ENCODE data around the gene CDH23.

CDH23 gene

DNA sequence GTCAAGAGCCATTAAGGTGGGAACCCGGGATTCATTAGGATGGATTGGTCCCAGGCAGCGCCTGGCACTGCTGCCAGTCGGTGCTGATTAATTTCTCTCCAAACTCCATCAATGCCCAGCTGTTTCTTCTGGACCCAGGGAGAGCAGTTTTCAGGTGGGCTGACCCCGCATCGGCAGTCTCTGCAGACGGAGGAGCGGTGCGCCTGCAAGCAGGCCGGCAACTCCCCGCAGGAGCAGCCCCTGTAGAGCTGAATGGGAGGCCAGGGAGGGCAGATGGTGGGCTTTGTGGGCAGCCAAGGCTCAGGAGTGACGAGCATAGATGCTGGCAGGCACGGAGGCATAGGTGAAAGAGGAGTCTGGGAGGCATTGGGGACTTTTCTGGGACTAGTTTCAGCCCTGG is 56.5 kb downstream of the CDH23 start:
- no peaks in the 10 kb centered on the region for H3K4me1 ChIP-seq (ENCODE audit: insufficient read depth, insufficient read length)
- no peaks in the 10 kb centered on the region for H3K27me3 ChIP-seq (ENCODE audit: insufficient read depth, insufficient read length)
- no peak for TF ChIP-seq ZNF274 (IDR thresholded peaks at IDR 0.05; ENCODE audit: low read depth, low read length)
- TF ChIP-seq SUZ12 (IDR thresholded peaks at IDR 0.05; ENCODE audit: extremely low read depth, insufficient read depth, insufficient read length): no peak
- TF ChIP-seq YY1 (IDR thresholded peaks at IDR 0.05; ENCODE audit: insufficient read depth, insufficient read length): no peak
- no peak overlapping the region for H3K9ac ChIP-seq (ENCODE audit: insufficient read length, low read depth)
- no peaks in the 10 kb centered on the region for H3K36me3 ChIP-seq (ENCODE audit: insufficient read depth, insufficient read length, low read length)
- H3K9me3 ChIP-seq (ENCODE audit: insufficient read depth, low read length): no peaks in the 10 kb centered on the region
- no peak for DNase-seq (ENCODE audit: low read depth, low spot score)
- H3K4me3 ChIP-seq (ENCODE audit: insufficient read length, low read depth): no peak overlapping the region

DNA sequence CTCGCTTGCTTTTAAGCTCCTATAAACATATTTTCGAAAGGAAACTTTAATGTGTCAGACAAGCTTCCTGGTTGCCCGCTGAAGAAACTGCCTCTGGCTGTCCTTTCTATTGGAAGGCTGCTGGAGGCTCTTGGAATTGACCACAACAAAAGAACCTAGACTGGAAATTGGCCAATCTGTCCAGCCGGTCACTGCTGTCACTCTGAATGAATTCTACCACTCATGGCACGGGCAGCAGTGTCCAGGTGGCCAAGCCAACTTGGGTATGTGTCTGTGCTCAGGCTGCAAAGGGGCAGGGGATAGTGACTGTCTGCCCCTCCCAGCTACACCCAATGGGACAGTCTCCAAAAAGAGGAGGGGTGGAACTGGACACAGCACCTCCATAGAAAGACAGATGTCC is 57.6 kb downstream of the CDH23 start:
- H3K27me3 ChIP-seq (ENCODE audit: insufficient read depth, insufficient read length): no peaks in the 10 kb centered on the region
- no peaks in the 10 kb centered on the region for H3K9me3 ChIP-seq (ENCODE audit: insufficient read depth, low read length)
- H3K9ac ChIP-seq (ENCODE audit: insufficient read length, low read depth): no peak overlapping the region
- no peaks in the 10 kb centered on the region for H3K36me3 ChIP-seq (ENCODE audit: insufficient read depth, insufficient read length, low read length)
- H3K4me3 ChIP-seq (ENCODE audit: insufficient read length, low read depth): no peak overlapping the region
- no peak for DNase-seq (ENCODE audit: low read depth, low spot score)
- TF ChIP-seq YY1 (IDR thresholded peaks at IDR 0.05; ENCODE audit: insufficient read depth, insufficient read length): no peak
- H3K4me1 ChIP-seq (ENCODE audit: insufficient read depth, insufficient read length): no peaks in the 10 kb centered on the region

DNA sequence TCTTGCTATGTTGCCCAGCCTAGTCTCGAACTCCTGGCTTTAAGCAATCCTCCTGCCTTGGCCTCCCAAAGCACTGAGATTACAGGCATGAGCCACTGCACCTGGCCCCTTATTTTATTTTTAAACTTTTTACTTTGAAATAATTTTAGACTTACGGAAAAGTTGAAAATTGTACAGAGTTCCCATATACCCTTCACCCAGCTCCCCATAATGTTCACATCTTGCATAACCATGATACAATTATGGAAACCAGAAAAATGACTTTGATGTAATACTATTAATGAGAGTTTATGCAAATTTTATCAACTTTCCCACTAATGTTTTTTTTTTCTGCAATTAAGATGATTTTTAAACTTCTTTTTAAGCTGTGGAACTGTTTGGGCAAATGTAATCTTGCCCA is 58.3 kb downstream of the CDH23 start:
- H3K9me3 ChIP-seq (ENCODE audit: insufficient read depth, low read length): no peaks in the 10 kb centered on the region
- no peaks in the 10 kb centered on the region for H3K4me1 ChIP-seq (ENCODE audit: insufficient read depth, insufficient read length)
- no peak overlapping the region for H3K4me3 ChIP-seq (ENCODE audit: insufficient read length, low read depth)
- H3K9ac ChIP-seq (ENCODE audit: insufficient read length, low read depth): no peak overlapping the region
- H3K27me3 ChIP-seq (ENCODE audit: insufficient read depth, insufficient read length): no peaks in the 10 kb centered on the region
- DNase-seq (ENCODE audit: low read depth, low spot score): no peak
- TF ChIP-seq YY1 (IDR thresholded peaks at IDR 0.05; ENCODE audit: insufficient read depth, insufficient read length) (no peak), ZNF274 (IDR thresholded peaks at IDR 0.05; ENCODE audit: low read depth, low read length) (no peak)
- no peaks in the 10 kb centered on the region for H3K36me3 ChIP-seq (ENCODE audit: insufficient read depth, insufficient read length, low read length)

DNA sequence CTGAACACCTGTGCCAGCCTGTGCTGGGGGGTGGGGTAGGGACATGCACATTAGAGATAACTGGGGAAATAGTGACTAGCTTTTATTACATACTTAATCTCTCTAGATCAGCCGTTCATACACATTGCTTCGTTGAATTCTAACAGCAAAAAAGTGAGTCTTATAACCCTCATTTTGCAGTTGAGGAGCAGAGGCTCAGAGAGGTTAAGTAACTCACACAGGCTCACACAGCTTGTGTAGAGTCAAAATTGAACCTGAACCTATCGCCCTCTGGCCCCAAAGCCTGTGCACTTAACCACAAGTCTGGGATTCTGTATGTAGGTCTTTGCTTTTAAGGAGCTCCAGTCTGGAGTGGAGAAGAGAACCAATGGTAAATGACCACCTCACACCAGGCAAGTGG is 59.9 kb downstream of the CDH23 start:
- no peak for TF ChIP-seq SUZ12 (IDR thresholded peaks at IDR 0.05; ENCODE audit: extremely low read depth, insufficient read depth, insufficient read length)
- no peaks in the 10 kb centered on the region for H3K27me3 ChIP-seq (ENCODE audit: insufficient read depth, insufficient read length)
- H3K36me3 ChIP-seq (ENCODE audit: insufficient read depth, insufficient read length, low read length): no peaks in the 10 kb centered on the region

DNA sequence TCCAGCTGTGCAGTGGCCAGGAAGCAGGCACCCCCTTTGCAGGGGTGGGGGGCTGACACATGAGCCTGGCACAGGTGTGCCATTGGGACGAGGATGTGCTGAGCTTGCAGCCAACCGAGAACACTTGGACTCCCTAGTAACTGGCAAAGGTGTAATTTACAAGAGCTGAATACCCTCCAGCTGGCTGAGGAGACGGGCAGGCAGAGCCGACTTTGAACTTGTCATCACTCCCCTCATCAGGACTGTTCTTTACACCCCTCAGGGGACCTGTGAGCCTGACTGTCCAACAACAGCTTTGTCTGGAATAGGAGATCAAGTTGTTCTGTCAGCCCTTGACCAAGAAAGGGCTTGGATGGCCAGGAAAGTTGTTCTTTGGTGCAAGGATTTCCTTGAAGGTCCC is 61.2 kb downstream of the CDH23 start:
- H3K4me1 ChIP-seq (ENCODE audit: insufficient read depth, insufficient read length): no peaks in the 10 kb centered on the region
- no peak overlapping the region for H3K4me3 ChIP-seq (ENCODE audit: insufficient read length, low read depth)
- H3K9me3 ChIP-seq (ENCODE audit: insufficient read depth, low read length): no peaks in the 10 kb centered on the region
- DNase-seq (ENCODE audit: low read depth, low spot score): no peak
- no peaks in the 10 kb centered on the region for H3K36me3 ChIP-seq (ENCODE audit: insufficient read depth, insufficient read length, low read length)
- no peak overlapping the region for H3K9ac ChIP-seq (ENCODE audit: insufficient read length, low read depth)
- no peak for TF ChIP-seq YY1 (IDR thresholded peaks at IDR 0.05; ENCODE audit: insufficient read depth, insufficient read length)
- no peak for TF ChIP-seq ZNF274 (IDR thresholded peaks at IDR 0.05; ENCODE audit: low read depth, low read length)
- TF ChIP-seq SUZ12 (IDR thresholded peaks at IDR 0.05; ENCODE audit: extremely low read depth, insufficient read depth, insufficient read length): no peak
- H3K27me3 ChIP-seq (ENCODE audit: insufficient read depth, insufficient read length): no peaks in the 10 kb centered on the region

More for the DNA sequence above, 59.9 kb downstream of the CDH23 start:
- Histone ChIP-seq H3K9me3 (ENCODE audit: insufficient read depth, low read length) (no peaks in the 10 kb centered on the region), H3K4me1 (ENCODE audit: insufficient read depth, insufficient read length) (no peaks in the 10 kb centered on the region), H3K4me3 (ENCODE audit: insufficient read length, low read depth) (no peak overlapping the region), H3K9ac (ENCODE audit: insufficient read length, low read depth) (no peak overlapping the region)
- no peak for DNase-seq (ENCODE audit: low read depth, low spot score)

DNA sequence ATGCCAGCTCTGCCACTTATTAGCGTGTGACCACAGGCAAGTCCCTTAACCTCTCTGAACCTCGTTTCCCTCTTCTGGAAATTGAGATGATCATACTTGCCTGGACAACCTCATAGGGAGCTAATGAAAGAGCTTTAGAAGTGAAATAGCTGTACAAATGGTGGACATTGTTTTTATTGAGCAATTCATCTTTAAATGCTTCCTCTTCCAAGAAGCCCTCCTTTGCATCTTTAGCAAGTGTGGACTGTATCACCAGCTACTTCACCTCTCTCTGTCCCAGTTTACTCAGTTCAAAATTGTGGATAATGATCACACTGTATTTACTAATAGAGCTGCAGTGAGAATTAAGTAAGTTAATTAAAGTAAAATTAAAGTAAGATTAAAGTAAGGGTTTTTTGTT is 61.7 kb downstream of the CDH23 start:
- Histone ChIP-seq H3K36me3 (ENCODE audit: insufficient read depth, insufficient read length, low read length) (no peaks in the 10 kb centered on the region), H3K9ac (ENCODE audit: insufficient read length, low read depth) (no peak overlapping the region), H3K4me1 (ENCODE audit: insufficient read depth, insufficient read length) (no peaks in the 10 kb centered on the region), H3K4me3 (ENCODE audit: insufficient read length, low read depth) (no peak overlapping the region), H3K9me3 (ENCODE audit: insufficient read depth, low read length) (no peaks in the 10 kb centered on the region), H3K27me3 (ENCODE audit: insufficient read depth, insufficient read length) (no peaks in the 10 kb centered on the region)
- DNase-seq (ENCODE audit: low read depth, low spot score): no peak
- no peak for TF ChIP-seq YY1 (IDR thresholded peaks at IDR 0.05; ENCODE audit: insufficient read depth, insufficient read length)
- TF ChIP-seq ZNF274 (IDR thresholded peaks at IDR 0.05; ENCODE audit: low read depth, low read length): no peak
- no peak for TF ChIP-seq SUZ12 (IDR thresholded peaks at IDR 0.05; ENCODE audit: extremely low read depth, insufficient read depth, insufficient read length)

DNA sequence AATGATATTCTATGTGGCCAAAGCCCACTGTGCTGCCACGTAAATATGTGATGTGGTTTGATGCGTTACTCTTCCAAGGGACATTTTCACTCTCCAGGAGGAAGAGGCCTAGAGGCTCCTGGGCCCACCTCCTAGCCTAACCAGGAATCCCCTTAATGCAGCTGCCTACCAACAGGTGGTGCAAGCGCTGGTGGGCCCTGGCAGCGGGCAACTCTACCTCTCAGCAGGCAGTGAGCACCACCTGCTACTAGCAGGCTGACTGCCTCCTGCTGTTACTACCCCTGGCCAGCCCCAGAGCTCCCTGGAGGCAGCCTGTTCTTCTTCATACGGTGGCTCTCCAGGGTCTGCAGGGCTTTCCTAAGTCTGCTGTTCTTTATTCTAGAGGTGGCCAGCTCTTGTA is 62.8 kb downstream of the CDH23 start:
- H3K4me3 ChIP-seq (ENCODE audit: insufficient read length, low read depth): no peak overlapping the region
- no peaks in the 10 kb centered on the region for H3K36me3 ChIP-seq (ENCODE audit: insufficient read depth, insufficient read length, low read length)
- H3K9me3 ChIP-seq (ENCODE audit: insufficient read depth, low read length): no peaks in the 10 kb centered on the region; the same call in 1 of the 2 replicates
- no peak overlapping the region for H3K9ac ChIP-seq (ENCODE audit: insufficient read length, low read depth)
- TF ChIP-seq SUZ12 (IDR thresholded peaks at IDR 0.05; ENCODE audit: extremely low read depth, insufficient read depth, insufficient read length): no peak
- no peak for TF ChIP-seq YY1 (IDR thresholded peaks at IDR 0.05; ENCODE audit: insufficient read depth, insufficient read length)
- TF ChIP-seq ZNF274 (IDR thresholded peaks at IDR 0.05; ENCODE audit: low read depth, low read length): no peak
- H3K27me3 ChIP-seq (ENCODE audit: insufficient read depth, insufficient read length): no peaks in the 10 kb centered on the region
- no peak for DNase-seq (ENCODE audit: low read depth, low spot score)
- no peaks in the 10 kb centered on the region for H3K4me1 ChIP-seq (ENCODE audit: insufficient read depth, insufficient read length)

DNA sequence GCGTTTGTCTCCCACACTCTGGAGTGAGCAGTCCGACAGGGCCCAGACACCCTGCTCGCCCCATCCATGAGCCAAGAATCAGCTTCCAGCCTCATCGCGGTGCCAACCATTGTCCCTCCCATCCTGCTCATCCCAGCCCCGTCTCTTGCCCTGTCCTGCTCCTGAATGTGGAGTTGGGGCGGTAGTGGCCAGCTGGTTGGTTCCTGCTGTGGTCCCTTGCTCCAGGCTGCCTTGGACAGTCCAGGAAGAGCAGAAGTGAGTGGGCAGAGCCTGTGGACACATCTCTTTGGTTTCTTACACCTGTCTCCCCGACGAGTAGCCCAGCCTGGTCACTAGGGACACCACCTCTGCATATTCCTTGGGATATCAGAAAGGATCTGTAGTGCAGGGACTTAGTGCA is 63.9 kb downstream of the CDH23 start:
- Histone ChIP-seq H3K27me3 (ENCODE audit: insufficient read depth, insufficient read length) (no peaks in the 10 kb centered on the region), H3K4me3 (ENCODE audit: insufficient read length, low read depth) (no peak overlapping the region), H3K9me3 (ENCODE audit: insufficient read depth, low read length) (no peaks in the 10 kb centered on the region; the same call in 1 of the 2 replicates), H3K4me1 (ENCODE audit: insufficient read depth, insufficient read length) (peaks cover 2% of the 10 kb centered on the region), H3K9ac (ENCODE audit: insufficient read length, low read depth) (no peak overlapping the region), H3K36me3 (ENCODE audit: insufficient read depth, insufficient read length, low read length) (no peaks in the 10 kb centered on the region)
- DNase-seq (ENCODE audit: low read depth, low spot score): no peak
- TF ChIP-seq ZNF274 (IDR thresholded peaks at IDR 0.05; ENCODE audit: low read depth, low read length) (no peak), YY1 (IDR thresholded peaks at IDR 0.05; ENCODE audit: insufficient read depth, insufficient read length) (no peak), SUZ12 (IDR thresholded peaks at IDR 0.05; ENCODE audit: extremely low read depth, insufficient read depth, insufficient read length) (no peak)

Data from NT2/D1 (cell line).